GM18868 (cell line): ENCODE results near the gene RNF10.
A peak's percentile ranks its signal among the peaks of the same experiment; 100 is the strongest.
"Not testable (repeated sequence)": the region's sequence is repeated elsewhere in the genome, so short reads cannot be mapped to it uniquely, and the experiment has no call there.

Source experiments
- ATAC-seq: cut with Tn5 transposase; IDR thresholded peaks from one replicate; pipeline ENCODE4 v1.9.1; 2021; ENCODE audit warnings: mild to moderate bottlenecking, moderate library complexity; ENCODE audit not compliant: unreplicated experiment

RNF10 gene

GRCh38 chr12:120534203-120534702 lies at the start of gene RNF10:
TSS of gene RNF10 (plus strand) at chr12:120534356. CDS start at chr12:120534812, 456 bp downstream.
- peak; percentile 58 for ATAC-seq

- ATAC-seq, result no peak
These were observed 47.9 kb upstream of the RNF10 start for GRCh38 chr12:120485961-120486881.

- ATAC-seq, result not testable (repeated sequence)
These were observed 46.6 kb upstream of the RNF10 start for GRCh38 chr12:120487552-120487951.

- ATAC-seq, result no peak
These were observed 46.0 kb upstream of the RNF10 start for GRCh38 chr12:120488057-120488640.

GRCh38 chr12:120489018-120489417 lies 45.1 kb upstream of the RNF10 start:
- ATAC-seq, result no peak

GRCh38 chr12:120490325-120490724 lies 43.8 kb upstream of the RNF10 start:
- no peak for ATAC-seq

- no peak for ATAC-seq
These were observed 43.2 kb upstream of the RNF10 start for GRCh38 chr12:120490833-120491512.

- no peak for ATAC-seq
These were observed 38.9 kb upstream of the RNF10 start for GRCh38 chr12:120495186-120495730.

- ATAC-seq, result peak; percentile 93
These were observed 38.3 kb upstream of the RNF10 start, which contains the start of gene DYNLL1 for GRCh38 chr12:120495731-120496412. TSS of gene DYNLL1 (plus strand) at chr12:120496113. CDS start at chr12:120496422, 309 bp downstream.

GRCh38 chr12:120496413-120497340 lies 37.5 kb upstream of the RNF10 start:
- ATAC-seq, result no peak

- ATAC-seq, result no peak
These were observed 36.5 kb upstream of the RNF10 start for GRCh38 chr12:120497524-120498150.

- ATAC-seq, result no peak
These were observed 35.2 kb upstream of the RNF10 start for GRCh38 chr12:120498870-120499515.

GRCh38 chr12:120500581-120500980 lies 33.6 kb upstream of the RNF10 start:
- no peak for ATAC-seq

GRCh38 chr12:120504587-120504986 lies 29.6 kb upstream of the RNF10 start:
- ATAC-seq, result no peak

GRCh38 chr12:120508537-120508936 lies 25.6 kb upstream of the RNF10 start:
- no peak for ATAC-seq

GRCh38 chr12:120514002-120514401 lies 20.2 kb upstream of the RNF10 start:
- no peak for ATAC-seq

- ATAC-seq, result no peak
These were observed 18.7 kb upstream of the RNF10 start for GRCh38 chr12:120515496-120515895.

- ATAC-seq, result not testable (repeated sequence)
These were observed 14.8 kb upstream of the RNF10 start for GRCh38 chr12:120519324-120519723.
